H54 (cell line): ENCODE data around the gene TBC1D5.
"Not testable (repeated sequence)": the region's sequence is repeated elsewhere in the genome, so short reads cannot be mapped to it uniquely, and the experiment has no call there.

ENCODE experiments used
- DNase-seq: peaks from one replicate; pipeline ENCODE4 v3.0.0; 2011; ENCODE audit warnings: low spot score, mixed read lengths; ENCODE audit not compliant: insufficient read length
- FAIRE-seq: peaks from 3 replicates; lab custom pipeline; 2011; peaks lifted over from hg19 to GRCh38; lab: Jason Lieb, UNC
- POLR2A ChIP-seq: IDR thresholded peaks from 2 replicates; pipeline ENCODE4 v1.6.1; 2011; ENCODE audit warnings: low read depth, mild to moderate bottlenecking, low read length

Gene TBC1D5

DNA sequence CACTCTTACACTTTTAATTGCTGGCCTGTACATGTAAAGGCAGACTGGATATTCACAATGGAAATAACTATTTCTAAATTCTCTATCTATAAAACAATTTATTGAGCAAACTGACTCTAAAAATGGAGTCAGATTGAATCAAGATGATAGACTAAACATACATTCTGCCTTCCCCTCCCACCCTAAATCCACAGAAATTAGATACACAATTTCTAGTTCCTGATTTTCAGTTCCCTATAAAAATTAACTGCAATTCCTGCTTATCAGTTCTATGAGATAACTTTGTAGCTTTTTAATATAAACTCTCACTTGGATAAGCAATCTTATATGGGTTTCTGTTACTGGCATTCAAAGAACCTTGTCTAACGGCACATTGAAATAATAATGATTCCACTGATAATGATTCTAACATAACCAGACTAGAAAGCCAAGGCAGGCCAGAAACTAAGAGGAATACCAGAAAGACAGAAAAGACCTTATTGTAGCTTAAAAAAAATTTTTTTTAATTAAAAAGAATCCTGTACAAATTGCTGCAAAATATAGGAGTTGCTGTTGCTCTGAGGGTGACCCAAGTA, 33.1 kb downstream of the TBC1D5 start:
- no peak for TF ChIP-seq POLR2A
- DNase-seq (no peak), FAIRE-seq (no peak)

GRCh38 chr3:17707813-17708543, 34.5 kb downstream of the TBC1D5 start:
- TF ChIP-seq POLR2A = no peak
- no peak for DNase-seq
- no peak for FAIRE-seq

DNA sequence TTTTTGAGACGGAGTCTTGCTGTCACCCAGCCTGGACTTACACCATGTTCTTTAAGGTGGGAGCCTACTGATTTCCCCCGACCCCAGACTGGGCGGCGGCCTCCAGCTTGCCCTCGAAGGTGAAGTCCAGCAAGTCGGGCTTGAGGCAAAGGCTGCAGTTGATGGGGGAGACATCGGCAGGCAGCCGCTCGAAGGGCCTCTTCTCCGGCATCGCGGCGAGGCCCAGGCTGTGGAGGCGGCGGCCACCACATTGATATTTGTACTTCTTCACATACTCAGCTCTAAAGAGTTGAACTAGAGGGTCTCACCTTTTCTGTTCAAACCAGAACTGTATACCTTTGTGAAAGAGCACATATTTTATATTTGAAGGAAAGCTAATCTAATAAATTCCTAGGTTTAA, 36.4 kb downstream of the TBC1D5 start:
- not testable (repeated sequence) for FAIRE-seq, DNase-seq

DNA sequence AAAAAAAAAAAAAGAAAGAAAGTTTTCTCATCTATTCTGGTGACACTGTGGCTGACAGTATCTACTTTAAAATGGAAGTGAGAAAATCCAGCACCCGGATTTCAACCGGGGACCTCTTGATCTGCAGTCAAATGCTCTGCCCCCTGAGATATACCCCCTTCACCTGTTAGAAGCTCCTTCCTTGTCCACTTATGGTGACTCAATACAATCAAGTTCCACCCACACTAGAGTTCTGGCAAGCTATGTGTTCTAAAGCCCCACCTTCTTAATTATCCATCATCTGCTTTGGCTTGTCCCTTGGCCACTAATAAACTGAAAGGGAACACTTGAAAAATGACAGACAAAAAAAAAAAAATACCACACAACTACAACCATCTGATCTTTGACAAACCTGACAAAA, 42.6 kb downstream of the TBC1D5 start:
- not testable (repeated sequence) for FAIRE-seq

GRCh38 chr3:17695665-17696064, 46.8 kb downstream of the TBC1D5 start:
- not testable (repeated sequence) for DNase-seq, FAIRE-seq

More for the DNA sequence above, 42.6 kb downstream of the TBC1D5 start:
- DNase-seq = not testable (repeated sequence)

DNA sequence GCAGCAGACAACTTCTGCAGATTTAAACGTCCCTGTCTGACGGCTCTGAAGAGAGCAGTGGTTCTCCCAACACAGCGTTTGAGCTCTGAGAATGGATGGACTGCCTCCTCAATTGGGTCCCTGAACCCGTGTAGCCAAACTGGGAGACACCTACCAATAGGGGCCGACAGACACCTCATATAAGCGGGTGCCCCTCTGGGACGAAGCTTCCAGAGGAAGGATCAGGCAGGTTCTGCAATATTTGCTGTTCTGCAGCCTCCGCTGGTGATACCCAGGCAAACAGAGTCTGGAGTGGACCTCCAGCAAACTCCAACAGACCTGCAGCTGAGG, 48.8 kb downstream of the TBC1D5 start:
- FAIRE-seq = not testable (repeated sequence)

DNA sequence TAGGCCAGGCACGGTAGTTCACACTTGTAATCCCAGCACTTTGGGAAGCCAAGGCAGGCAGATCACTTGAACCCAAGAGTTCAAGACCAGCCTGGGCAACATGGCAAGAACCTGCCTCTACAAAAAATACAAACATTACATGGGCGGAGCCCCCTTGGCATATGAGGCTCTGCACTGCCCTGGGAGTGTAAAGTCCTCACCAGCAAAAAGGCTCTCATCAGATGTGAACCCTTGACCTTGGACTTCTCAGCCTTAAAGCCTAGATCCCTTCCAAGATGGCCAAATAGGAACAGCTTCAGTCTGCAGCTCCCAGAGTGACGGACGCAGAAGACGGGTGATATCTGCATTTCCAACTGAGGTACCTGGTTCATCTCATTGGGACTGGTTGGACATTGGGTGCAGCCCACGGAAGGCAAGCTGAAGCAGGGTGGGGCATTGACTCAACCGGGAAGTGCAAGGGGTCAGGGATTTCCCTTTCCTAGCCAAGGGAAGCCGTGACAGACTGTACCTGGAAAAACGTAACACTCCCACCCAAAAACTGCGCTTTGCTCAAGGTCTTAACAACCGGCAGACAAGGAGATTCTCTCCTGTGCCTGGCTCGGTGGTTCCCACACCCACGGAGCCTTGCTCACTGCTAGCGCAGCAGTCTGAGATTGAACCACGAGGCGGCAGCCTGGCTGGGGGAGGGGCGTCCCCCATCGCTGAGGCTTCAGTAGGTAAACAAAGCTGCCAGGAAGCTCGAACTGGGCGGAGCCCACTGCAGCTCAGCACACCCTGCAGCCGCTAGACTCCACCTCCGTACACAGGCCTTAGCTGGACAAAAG, 49.4 kb downstream of the TBC1D5 start:
- not testable (repeated sequence) for DNase-seq, FAIRE-seq

More for the DNA sequence above, 48.8 kb downstream of the TBC1D5 start:
- DNase-seq = not testable (repeated sequence)

DNA sequence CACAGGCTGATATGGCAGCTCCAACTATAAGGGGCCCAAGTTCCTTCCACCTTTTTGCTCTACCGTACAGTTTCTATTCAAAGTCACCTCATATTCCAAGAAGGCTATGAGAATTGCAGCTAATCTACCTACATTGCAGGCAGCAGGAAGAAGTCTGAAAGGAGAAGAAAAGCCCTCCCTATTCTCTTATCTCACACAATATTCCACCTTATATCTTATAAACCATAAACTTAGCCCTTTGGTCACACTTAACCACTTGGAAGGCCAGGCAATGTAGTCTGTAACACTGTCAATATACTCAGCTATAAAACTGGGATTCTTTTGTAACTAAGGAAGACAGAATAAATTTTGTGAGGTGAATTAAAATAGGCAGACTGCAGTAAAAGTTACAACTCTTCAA, 54.9 kb downstream of the TBC1D5 start:
- FAIRE-seq = no peak
- TF ChIP-seq POLR2A = no peak

DNA sequence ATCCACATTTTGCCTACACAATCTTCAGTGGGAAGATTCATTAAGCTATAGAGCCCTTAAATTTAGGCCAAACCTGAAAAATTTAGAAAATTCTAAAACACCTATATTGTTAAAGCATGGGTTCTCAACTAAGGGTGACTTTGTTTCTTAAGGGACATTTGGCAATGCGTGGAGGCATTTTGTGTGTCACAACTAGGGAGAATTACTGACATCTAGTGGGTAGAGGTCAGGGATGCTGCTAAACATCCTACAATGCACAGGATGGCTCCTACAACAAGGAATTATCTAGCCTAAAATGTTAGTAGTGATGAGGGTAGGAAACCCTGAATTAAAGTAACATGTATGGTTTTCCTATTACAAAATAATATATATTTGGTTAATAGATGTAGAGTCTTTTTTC, 55.8 kb downstream of the TBC1D5 start:
- TF ChIP-seq POLR2A = no peak
- DNase-seq (no peak), FAIRE-seq (peak; percentile 84)

More for the DNA sequence above, 54.9 kb downstream of the TBC1D5 start:
- no peak for DNase-seq

DNA sequence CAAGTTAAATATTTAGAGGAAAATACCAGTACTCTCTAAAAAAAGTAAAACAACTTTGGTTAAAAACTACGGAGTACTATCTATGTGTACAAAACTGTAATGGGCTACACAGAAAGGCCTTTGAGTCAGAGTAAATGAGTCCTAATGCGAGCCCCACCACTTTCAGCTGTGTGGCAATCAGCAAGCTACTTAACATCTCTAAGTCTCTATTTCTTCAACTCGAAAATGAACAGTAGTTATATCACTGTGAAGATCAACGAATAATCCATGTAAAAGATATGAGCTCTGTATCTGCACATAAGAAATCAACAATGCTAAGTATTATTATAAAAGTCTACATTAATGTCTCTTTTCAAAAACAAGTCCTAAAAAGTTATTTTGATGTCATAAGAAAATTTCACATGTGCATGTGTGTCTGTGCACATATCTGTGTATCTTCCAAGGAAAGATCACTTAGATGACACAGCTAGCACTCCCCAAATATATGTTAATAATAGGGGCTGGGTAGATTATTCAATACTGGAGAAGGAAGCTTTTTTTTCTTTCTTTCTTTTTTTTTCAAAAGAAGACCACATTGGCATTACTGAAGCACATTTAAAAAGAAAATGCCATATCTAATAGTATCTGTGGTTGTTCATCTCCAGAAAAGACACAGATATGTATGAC, 58.8 kb downstream of the TBC1D5 start:
- no peak for DNase-seq
- TF ChIP-seq POLR2A = no peak
- FAIRE-seq = no peak

DNA sequence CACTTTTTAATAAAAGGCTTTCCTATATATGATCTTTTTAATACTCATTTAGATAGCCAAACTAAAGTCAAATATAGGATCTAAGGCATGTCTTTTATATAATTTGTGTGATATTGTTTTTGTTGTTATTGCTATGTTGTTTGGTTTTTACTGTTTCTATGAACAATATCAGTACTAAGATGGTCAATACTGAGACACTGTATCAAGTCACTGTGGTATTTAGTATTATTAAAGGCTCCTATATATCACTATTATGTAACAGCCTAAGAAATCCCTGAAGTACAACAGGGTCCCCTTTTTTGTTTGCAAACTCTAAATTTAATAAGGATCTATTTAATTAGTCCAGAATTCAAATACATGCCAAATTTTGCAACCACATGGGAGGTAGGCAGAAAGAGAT, 61.9 kb downstream of the TBC1D5 start:
- DNase-seq (no peak), FAIRE-seq (no peak)
- no peak for TF ChIP-seq POLR2A

DNA sequence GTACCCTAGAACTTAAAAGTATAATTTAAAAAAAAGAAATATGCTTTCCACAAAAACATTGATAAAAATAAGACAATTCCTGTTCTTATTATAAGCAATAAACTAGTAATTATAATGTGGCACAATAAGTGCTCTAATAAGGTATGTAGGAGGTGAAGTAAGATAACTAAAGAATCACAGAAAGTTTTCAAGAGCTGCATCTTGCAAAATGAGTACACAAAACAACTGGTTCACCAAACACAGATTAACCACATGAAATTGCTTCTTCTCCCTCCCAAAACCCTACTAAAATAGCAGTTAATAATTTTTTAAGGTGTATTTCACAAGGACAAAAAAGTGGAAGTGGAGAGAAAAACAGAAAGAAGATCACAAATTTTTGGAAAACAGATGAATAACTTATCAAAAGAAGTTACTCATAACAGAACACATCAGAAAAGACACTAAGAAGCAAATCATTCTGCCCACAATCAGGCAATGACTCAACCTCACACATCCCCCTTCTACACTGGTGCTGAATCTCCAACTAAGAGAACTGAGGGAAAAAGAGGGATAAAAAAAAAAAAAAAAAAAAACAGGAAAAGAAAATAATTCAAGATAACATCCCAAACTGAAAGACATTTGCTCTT, 64.2 kb downstream of the TBC1D5 start:
- TF ChIP-seq POLR2A = no peak
- DNase-seq (peak; percentile 3), FAIRE-seq (peak; percentile 62)

GRCh38 chr3:17674082-17674686, 68.2 kb downstream of the TBC1D5 start:
- no peak for FAIRE-seq
- TF ChIP-seq POLR2A = no peak
- DNase-seq = no peak

DNA sequence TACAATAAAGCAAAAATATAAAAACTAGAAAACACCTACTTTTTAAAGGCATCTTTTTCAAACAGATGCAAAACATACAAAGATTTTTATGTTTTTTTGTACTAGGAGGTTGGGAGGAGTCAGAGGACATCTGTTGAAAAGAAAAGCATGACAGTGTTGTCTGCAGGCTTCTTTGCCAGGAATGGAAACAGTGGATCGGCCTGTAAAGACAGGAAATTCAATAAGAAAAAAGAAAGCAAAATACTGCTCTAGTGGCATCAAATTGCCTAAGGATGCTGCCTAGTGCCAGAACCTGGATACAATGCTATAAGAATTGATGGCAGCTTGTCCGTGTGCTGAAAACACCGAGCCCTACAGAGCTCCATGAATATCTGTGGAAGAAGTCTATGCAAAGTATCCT, 69.9 kb downstream of the TBC1D5 start:
- DNase-seq (no peak), FAIRE-seq (no peak)
- no peak for TF ChIP-seq POLR2A
